Central memory CD8-positive, alpha-beta T cell (primary cell): Measurements from ENCODE around the gene IGF2BP1.

Source experiments
- ATAC-seq: fragments of 150-1000 bp; cut with Tn5 transposase; replicated peaks from 2 replicates; pipeline ENCODE4 v1.10.0; 2022; ENCODE audit warnings: mild to moderate bottlenecking, moderate FRiP score, moderate number of reproducible peaks; ENCODE audit not compliant: poor library complexity, severe bottlenecking; ENCODE audit errors: extremely low read depth
- DNase-seq, 2 donors: peaks; one replicate each; pipeline ENCODE4 v3.0.0; 2021; ENCODE audit warnings: low spot score in 2 of 2
- H3K27ac Mint-ChIP-seq: one replicate; pipeline ENCODE4 v1.8.0; 2022; ENCODE audit warnings: low read depth, mild to moderate bottlenecking, moderate library complexity, mixed read lengths
- H3K27me3 Mint-ChIP-seq: one replicate; pipeline ENCODE4 v1.8.0; 2022; ENCODE audit warnings: mixed read lengths
- H3K36me3 Mint-ChIP-seq: one replicate; pipeline ENCODE4 v1.8.0; 2022; ENCODE audit warnings: mild to moderate bottlenecking, moderate library complexity, mixed read lengths; ENCODE audit not compliant: insufficient read depth
- H3K4me1 Mint-ChIP-seq: one replicate; pipeline ENCODE4 v1.8.0; 2022; ENCODE audit warnings: mixed read lengths
- H3K4me3 Mint-ChIP-seq: one replicate; pipeline ENCODE4 v1.8.0; 2022; ENCODE audit warnings: mild to moderate bottlenecking, moderate library complexity, mixed read lengths
- H3K9me3 Mint-ChIP-seq: one replicate; pipeline ENCODE4 v1.8.0; 2022; ENCODE audit warnings: mixed read lengths

IGF2BP1 gene

DNA sequence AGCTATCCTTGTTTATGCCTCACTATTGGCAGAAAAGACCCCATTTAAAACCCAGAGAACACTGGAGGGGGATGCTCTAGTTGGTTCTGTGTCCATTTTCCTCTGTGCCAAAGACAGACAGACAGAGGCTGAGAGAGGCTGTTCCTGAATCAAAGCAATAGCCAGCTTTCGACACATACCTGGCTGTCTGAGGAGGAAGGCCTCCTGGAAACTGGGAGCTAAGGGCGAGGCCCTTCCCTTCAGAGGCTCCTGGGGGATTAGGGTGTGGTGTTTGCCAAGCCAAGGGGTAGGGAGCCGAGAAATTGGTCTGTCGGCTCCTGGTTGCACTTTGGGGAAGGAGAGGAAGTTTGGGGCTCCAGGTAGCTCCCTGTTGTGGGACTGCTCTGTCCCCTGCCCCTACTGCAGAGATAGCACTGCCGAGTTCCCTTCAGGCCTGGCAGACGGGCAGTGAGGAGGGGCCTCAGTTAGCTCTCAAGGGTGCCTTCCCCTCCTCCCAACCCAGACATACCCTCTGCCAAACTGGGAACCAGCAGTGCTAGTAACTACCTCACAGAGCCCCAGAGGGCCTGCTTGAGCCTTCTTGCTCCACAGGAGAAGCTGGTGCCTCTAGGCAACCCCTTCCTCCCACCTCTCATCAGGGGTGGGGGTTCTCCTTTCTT lies 56.1 kb downstream of the IGF2BP1 start:
- Mint-ChIP-seq H3K27me3 (peaks cover 54% of the 10 kb centered on the region), H3K4me3 (no peak overlapping the region), H3K9me3 (no peaks in the 10 kb centered on the region), H3K27ac (no peak overlapping the region), H3K36me3 (no peaks in the 10 kb centered on the region), H3K4me1 (no peaks in the 10 kb centered on the region)
- no peak for ATAC-seq
- no peak for DNase-seq

DNA sequence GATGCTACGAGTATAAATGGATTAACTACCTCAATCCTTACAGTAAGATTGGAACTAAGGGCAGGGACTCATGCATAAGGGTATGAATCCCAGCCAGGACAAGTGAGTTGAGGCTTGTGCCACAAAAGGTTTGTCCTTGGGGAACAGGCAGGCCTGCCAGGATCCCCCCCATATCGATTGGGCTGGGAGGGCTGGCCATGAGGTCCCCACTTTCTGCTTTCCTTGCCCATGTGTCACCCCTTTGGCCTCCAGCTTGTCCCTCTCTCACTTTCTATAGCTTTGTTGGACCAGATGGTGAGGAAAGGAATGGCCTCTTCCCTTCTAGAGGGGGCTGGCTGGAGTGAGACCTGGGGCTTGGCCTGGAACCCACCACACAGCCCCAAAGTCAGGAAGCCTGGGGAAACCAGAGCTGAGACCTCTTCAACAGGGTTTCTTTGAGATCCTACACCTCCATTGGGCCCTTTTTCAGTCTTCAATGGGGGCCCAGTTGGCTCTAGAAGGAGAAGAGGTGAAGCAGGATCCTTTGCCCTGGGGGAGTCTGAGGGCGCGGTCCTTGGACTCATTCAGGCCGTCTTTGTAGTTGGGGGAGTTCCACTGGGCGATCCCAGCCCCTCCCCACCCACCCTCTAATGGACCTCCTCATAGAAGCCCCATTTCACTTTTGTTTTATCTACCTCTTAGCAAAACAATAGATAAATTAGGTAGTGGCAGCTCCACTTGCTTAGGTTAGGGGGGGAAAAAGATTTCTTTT lies 57.3 kb downstream of the IGF2BP1 start:
- Mint-ChIP-seq H3K4me1 (no peaks in the 10 kb centered on the region), H3K36me3 (no peaks in the 10 kb centered on the region), H3K9me3 (no peaks in the 10 kb centered on the region), H3K27ac (no peak overlapping the region), H3K27me3 (peaks cover 43% of the 10 kb centered on the region), H3K4me3 (no peak overlapping the region)
- DNase-seq = no peak
- no peak for ATAC-seq

DNA sequence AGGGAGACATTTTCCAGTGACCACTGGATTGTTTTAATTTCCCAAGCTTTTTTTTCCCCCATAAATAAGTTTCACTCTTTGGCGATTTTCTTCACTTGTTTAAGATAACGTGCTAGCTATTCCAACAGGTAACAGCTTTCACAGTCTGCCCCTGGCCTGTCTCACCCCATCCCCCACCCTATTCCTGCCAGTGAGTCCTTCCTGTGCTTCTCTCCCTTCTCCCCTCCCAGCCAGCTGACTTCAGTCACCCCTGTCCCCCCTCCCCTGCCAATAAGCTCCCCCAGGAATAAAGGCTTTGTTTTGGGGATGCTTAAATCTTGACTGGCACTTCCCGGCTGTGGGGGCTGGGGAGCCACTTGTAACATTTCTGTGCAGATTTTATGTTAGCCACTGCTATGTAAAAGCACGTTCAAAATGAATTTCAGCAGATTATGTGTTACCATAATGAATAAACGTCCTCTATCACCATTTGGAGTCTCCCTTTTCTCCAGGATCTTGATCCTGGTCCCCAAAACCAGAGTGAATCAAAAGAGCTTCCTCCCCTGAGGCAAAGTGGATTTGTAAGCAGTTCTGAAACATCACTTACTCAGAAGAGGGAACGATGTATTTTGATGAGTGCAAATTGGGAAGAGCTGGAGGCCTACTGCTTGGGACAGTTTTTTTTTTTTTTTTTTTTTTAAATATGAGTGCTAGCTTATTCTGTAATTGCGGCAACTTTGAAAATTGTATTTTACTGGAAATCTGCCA lies 58.2 kb downstream of the IGF2BP1 start:
- Mint-ChIP-seq H3K4me3 (no peak overlapping the region), H3K9me3 (no peaks in the 10 kb centered on the region), H3K27ac (no peak overlapping the region), H3K4me1 (no peaks in the 10 kb centered on the region), H3K27me3 (peaks cover 42% of the 10 kb centered on the region), H3K36me3 (no peaks in the 10 kb centered on the region)
- no peak for ATAC-seq
- DNase-seq = no peak

DNA sequence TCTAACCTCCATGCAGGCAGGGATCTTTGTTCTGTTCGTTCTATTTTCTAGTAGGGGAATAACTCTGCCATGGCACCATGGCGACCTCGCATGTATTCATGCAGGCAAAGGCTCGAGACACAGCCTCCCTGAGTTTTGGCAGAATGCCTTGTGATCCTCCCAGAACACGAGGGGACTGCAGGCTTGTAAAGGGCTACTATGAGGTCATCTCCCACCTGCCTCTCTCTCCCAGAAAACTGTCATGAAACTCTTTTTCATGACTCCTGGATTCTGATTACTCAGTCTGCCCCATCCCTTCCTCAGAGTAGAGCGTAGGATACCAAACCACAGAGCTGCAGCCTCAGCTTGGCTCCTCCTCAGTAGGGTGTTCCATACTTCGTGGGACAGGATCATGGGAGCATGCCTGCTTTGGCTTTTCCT lies 64.3 kb downstream of the IGF2BP1 start:
- no peak for ATAC-seq
- H3K27ac Mint-ChIP-seq = no peak overlapping the region
- peaks cover 18% of the 10 kb centered on the region for H3K27me3 Mint-ChIP-seq
- H3K4me1 Mint-ChIP-seq = no peaks in the 10 kb centered on the region
- DNase-seq = no peak
- H3K4me3 Mint-ChIP-seq = no peak overlapping the region
- no peaks in the 10 kb centered on the region for H3K9me3 Mint-ChIP-seq
- H3K36me3 Mint-ChIP-seq = no peaks in the 10 kb centered on the region

DNA sequence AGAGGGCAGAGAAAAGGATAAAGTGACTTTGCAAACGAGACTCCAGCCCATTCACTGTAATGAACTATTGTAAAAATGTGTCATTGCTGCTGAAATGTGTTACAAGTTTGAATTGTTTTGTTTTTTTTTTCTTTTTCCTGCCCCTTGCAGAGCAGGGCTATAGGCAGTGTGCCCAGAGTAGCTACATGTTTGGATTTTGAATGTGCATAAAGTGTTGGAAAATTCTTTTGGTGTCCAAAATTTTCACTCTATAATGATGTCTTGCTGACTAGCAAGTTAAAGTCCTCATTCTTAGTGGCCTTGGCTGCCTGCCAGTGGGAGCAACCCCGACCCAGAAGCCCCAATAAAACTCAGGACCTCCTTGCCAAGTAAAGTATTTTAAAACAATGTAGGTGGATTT lies 66.5 kb downstream of the IGF2BP1 start:
- H3K27me3 Mint-ChIP-seq = peaks cover 18% of the 10 kb centered on the region
- no peaks in the 10 kb centered on the region for H3K9me3 Mint-ChIP-seq
- H3K4me1 Mint-ChIP-seq = no peaks in the 10 kb centered on the region
- DNase-seq = no peak
- H3K27ac Mint-ChIP-seq = no peak overlapping the region
- no peak for ATAC-seq
- H3K4me3 Mint-ChIP-seq = no peak overlapping the region
- H3K36me3 Mint-ChIP-seq = no peaks in the 10 kb centered on the region

DNA sequence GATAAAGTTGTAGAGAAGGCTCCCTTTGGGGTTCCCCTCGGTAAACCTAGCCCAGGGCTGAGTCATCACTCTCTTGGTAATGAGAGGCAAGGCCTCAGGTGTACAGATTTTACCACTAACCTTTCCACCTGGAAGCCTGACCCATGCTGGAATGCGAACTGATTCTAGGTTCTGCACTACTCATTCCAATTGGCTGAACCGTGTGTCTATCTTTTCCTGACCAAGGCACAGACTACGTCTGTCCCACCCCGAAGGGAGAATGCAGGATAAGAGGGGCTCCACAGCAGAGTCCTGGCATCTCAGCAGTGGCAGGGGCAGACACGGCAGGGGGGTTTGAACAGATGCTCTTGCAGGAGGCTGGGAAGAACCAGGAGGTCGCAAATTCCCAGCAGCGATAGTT lies 70.0 kb downstream of the IGF2BP1 start:
- DNase-seq (no peak), ATAC-seq (no peak)
- Mint-ChIP-seq H3K36me3 (no peaks in the 10 kb centered on the region), H3K9me3 (no peaks in the 10 kb centered on the region), H3K4me3 (no peak overlapping the region), H3K27me3 (no peaks in the 10 kb centered on the region), H3K4me1 (no peaks in the 10 kb centered on the region), H3K27ac (no peak overlapping the region)

DNA sequence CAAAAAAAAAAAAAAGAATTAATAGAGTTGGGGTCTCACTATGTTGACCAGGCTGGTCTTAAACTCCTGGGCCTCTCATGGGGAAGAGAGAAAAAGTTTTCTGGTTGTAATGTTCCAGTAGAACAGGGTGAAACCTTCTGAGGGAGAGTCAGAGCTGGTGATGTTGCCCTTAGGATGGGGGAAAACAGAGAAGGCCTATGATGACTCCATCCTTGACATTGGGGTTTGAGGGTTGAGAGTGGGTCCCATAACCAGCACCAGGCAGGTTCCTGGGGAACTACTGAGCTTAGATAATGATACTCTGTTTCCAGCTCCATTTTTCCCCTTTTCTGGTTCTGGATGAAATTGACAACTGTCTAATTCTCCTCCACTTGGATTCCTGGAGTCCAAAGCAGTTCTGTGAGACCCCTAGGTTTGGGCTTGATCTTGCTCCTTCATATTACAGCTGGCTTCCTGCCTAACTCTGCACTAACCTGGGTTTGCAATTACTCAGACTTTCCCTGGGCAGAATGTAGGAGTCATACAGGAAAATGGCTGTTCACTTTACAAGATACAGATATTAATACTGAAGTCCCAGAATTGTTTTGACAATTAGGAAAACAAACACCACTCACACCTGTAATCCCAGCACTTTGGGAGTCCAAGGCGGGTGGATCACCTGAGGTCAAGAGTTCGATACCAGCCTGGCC lies 72.5 kb downstream of the IGF2BP1 start:
- no peak for DNase-seq
- ATAC-seq = no peak
- no peaks in the 10 kb centered on the region for H3K9me3 Mint-ChIP-seq
- no peak overlapping the region for H3K27ac Mint-ChIP-seq
- peaks cover 8% of the 10 kb centered on the region for H3K27me3 Mint-ChIP-seq
- H3K4me3 Mint-ChIP-seq = no peak overlapping the region
- H3K4me1 Mint-ChIP-seq = no peaks in the 10 kb centered on the region
- no peaks in the 10 kb centered on the region for H3K36me3 Mint-ChIP-seq

DNA sequence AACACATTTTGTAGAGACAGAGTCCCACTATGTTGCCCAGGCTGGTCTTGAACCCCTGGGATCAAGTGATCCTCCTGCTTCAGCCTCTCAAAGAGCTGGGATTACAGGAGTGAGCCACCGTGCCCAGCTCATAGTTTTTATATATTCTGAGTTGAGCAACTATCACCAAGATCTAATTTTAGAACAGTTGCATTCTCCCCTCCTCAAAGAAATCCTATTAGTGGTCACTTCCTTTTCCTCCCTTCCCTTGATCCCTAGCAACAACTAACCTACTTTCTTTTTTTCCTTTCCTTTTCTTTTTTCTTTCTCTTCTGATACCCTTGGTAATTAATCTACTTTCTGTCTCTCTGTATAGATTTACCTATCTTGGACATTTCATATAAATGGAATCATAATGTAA lies 73.9 kb downstream of the IGF2BP1 start:
- DNase-seq (no peak), ATAC-seq (no peak)
- no peak overlapping the region for H3K27ac Mint-ChIP-seq
- H3K4me3 Mint-ChIP-seq = no peak overlapping the region
- H3K36me3 Mint-ChIP-seq = no peaks in the 10 kb centered on the region
- H3K27me3 Mint-ChIP-seq = peaks cover 22% of the 10 kb centered on the region
- H3K9me3 Mint-ChIP-seq = no peaks in the 10 kb centered on the region
- no peaks in the 10 kb centered on the region for H3K4me1 Mint-ChIP-seq

DNA sequence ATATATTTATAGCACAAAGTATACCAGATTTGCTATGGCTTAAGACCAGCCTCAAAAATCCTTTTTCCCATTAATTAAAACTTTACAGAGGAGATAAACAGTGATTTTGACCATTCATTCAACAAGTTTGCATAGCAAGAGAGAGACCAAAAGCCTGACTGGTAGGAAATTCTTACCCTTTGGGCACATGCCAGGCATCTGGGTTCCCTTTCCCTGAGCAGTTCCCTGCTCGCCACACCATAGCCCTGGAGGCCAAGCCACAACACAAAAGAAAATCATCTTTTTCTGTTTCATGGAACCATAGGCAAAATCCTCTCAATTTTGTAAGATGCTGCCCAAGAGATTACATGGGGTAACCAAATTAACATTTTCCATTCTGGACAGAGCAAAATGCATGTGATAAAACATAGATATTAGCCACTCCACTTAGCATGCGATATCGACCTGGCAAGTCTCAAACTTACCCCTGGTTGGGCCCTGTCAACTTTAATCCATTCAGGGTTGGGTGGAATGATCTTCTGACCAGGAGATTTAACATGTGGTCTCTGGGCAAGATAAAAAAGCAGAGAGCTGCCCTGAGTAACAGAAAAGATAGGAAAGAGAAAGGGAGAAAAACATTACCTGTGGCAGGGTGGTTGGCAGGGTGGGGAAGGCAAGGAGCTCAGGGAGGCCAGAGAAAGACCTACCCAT lies 77.8 kb downstream of the IGF2BP1 start:
- DNase-seq (no peak), ATAC-seq (no peak)
- Mint-ChIP-seq H3K4me3 (no peak overlapping the region), H3K4me1 (no peaks in the 10 kb centered on the region), H3K27ac (no peak overlapping the region), H3K27me3 (peaks cover 60% of the 10 kb centered on the region), H3K36me3 (no peaks in the 10 kb centered on the region), H3K9me3 (no peaks in the 10 kb centered on the region)

DNA sequence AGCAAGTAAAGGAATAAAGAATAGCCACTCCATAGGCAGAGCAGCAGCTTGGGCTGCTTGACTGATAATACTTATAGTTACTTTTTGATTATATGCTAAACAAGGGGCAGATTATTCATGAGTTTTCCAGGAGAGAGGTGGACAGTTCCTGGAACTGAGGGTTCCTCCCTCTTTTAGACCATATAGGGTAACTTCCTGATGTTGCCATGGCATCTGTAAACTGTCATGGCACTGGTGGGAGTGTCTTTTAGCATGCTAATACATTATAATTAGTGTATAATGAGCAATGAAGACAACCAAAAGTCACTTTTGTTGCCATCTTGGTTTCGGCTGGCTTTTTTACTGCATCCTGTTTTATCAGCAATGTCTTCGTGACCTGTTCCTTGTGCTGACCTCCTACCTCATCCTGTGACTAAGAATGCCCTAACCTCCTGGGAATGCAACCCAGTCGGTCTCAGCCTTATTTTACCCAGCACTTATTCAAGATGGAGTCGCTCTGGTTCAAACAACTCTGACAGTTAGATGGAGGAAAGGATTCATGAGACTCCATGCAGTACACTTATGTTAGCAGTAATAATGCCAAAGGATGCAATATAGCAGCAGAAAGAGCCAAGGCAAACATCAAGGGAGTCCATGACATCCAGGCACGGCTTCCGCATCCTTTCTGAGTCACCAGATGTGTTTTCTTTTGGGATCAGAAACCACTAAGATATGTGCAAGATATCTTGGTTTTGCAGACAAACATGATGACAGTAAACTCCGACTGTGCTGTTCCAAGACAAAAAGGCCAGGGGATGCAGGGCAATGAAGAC lies 79.6 kb downstream of the IGF2BP1 start:
- no peak for DNase-seq
- ATAC-seq = no peak
- no peaks in the 10 kb centered on the region for H3K4me1 Mint-ChIP-seq
- H3K9me3 Mint-ChIP-seq = no peaks in the 10 kb centered on the region
- no peak overlapping the region for H3K4me3 Mint-ChIP-seq
- H3K27ac Mint-ChIP-seq = no peak overlapping the region
- no peaks in the 10 kb centered on the region for H3K36me3 Mint-ChIP-seq
- H3K27me3 Mint-ChIP-seq = peaks cover 72% of the 10 kb centered on the region

DNA sequence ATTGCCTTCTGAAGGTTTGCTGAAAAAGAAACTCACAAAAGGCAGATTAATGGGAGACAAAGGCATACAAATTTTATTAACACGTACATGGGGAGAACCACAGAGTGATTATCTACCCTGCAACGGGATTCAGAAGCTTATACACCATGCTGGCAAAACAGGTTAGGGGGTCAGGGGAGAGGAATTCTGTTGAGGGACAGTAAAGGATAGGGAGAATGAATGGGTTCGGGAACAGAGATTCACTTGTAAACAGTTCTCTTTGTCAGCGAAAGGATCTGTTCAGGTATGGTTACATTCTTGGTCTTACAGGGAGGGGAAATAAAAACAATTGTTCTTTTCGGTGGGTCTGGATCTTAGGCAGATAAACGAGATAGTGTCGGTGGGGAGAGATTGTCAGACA lies 81.1 kb downstream of the IGF2BP1 start:
- Mint-ChIP-seq H3K4me1 (no peaks in the 10 kb centered on the region), H3K27ac (no peak overlapping the region), H3K4me3 (no peak overlapping the region), H3K36me3 (no peaks in the 10 kb centered on the region), H3K9me3 (no peaks in the 10 kb centered on the region), H3K27me3 (peaks cover 86% of the 10 kb centered on the region)
- ATAC-seq = no peak
- DNase-seq = no peak
